ENCODE measurements around the gene NTRK3.

NTRK3 gene

GRCh38 chr15:88257311-88258092 lies 963 bp upstream of the NTRK3 start:
- DNase-seq = no peak

GRCh38 chr15:88255484-88256278 lies 858 bp downstream of the NTRK3 start:
- DNase-seq = no peak

- DNase-seq = no peak
Observed at GRCh38 chr15:88255087-88255483, 1.5 kb downstream of the NTRK3 start.

- DNase-seq = no peak
Observed at GRCh38 chr15:88252441-88252840, 4.1 kb downstream of the NTRK3 start.

- DNase-seq = no peak
Observed at GRCh38 chr15:88250826-88251225, 5.7 kb downstream of the NTRK3 start.

GRCh38 chr15:88249220-88249619 lies 7.3 kb downstream of the NTRK3 start:
- no peak for DNase-seq

GRCh38 chr15:88247914-88248313 lies 8.6 kb downstream of the NTRK3 start:
- DNase-seq = no peak

- peak; percentile 64 for DNase-seq
Observed at GRCh38 chr15:88246666-88247446, 9.7 kb downstream of the NTRK3 start.

GRCh38 chr15:88246081-88246480 lies 10.5 kb downstream of the NTRK3 start:
- DNase-seq = no peak

GRCh38 chr15:88243895-88244787 lies 12.4 kb downstream of the NTRK3 start:
- peak; percentile 20 for DNase-seq

- DNase-seq = no peak
Observed at GRCh38 chr15:88242586-88243555, 13.7 kb downstream of the NTRK3 start.

- DNase-seq = no peak
Observed at GRCh38 chr15:88241461-88241860, 15.1 kb downstream of the NTRK3 start.

GRCh38 chr15:88241060-88241459 lies 15.5 kb downstream of the NTRK3 start:
- no peak for DNase-seq

GRCh38 chr15:88239594-88239993 lies 16.9 kb downstream of the NTRK3 start:
- no peak for DNase-seq

- no peak for DNase-seq
Observed at GRCh38 chr15:88238618-88239430, 17.7 kb downstream of the NTRK3 start.

GRCh38 chr15:88234711-88235110 lies 21.8 kb downstream of the NTRK3 start:
- DNase-seq = no peak

GRCh38 chr15:88233921-88234320 lies 22.6 kb downstream of the NTRK3 start:
- DNase-seq = no peak

GRCh38 chr15:88232771-88233201 lies 23.8 kb downstream of the NTRK3 start:
- DNase-seq = no peak

- DNase-seq = no peak
Observed at GRCh38 chr15:88231909-88232644, 24.5 kb downstream of the NTRK3 start.

Measured in CD4-positive, alpha-beta T cell treated with Interleukin-10 for 1 hour (primary cell).